GM12891 (cell line): ENCODE measurements around the gene ARSB.

Experiments used
- DNase-seq: peaks from one replicate; pipeline ENCODE4 v3.0.0; 2011; ENCODE audit warnings: low spot score; ENCODE audit not compliant: insufficient read length
- FAIRE-seq: peaks from 2 replicates; lab custom pipeline; 2011; peaks lifted over from hg19 to GRCh38; lab: Jason Lieb, UNC
- PAX5 ChIP-seq: IDR thresholded peaks from 2 replicates; pipeline ENCODE4 v1.6.1; 2011; ENCODE audit warnings: low read length, moderate library complexity, mild to moderate bottlenecking; ENCODE audit not compliant: insufficient read depth, severe bottlenecking
- POLR2A ChIP-seq: IDR thresholded peaks from 2 replicates; pipeline ENCODE4 v1.6.1; 2011; ENCODE audit warnings: low read depth, low read length, control low read depth
- POLR2AphosphoS5 ChIP-seq: IDR thresholded peaks from 2 replicates; pipeline ENCODE4 v1.6.1; 2011; ENCODE audit warnings: low read depth, low read length, control low read depth
- POU2F2 ChIP-seq: IDR thresholded peaks from 2 replicates; pipeline ENCODE4 v1.6.1; 2011; ENCODE audit warnings: low read depth, mild to moderate bottlenecking, control low read depth, low read length, moderate library complexity
- SPI1 ChIP-seq: IDR thresholded peaks from 2 replicates; pipeline ENCODE4 v1.6.1; 2011; ENCODE audit warnings: low read depth, low read length, control low read depth
- TAF1 ChIP-seq: IDR thresholded peaks from 2 replicates; pipeline ENCODE4 v1.6.1; 2011; ENCODE audit warnings: low read depth, low read length, control low read depth

The ARSB gene

GRCh38 chr5:78750281-78750680 lies 234.8 kb downstream of the ARSB start:
- TF ChIP-seq POU2F2 (no peak), SPI1 (no peak), TAF1 (no peak), PAX5 (no peak), POLR2A (no peak), POLR2AphosphoS5 (no peak)
- no peak for FAIRE-seq

GRCh38 chr5:78747705-78748359 lies 237.3 kb downstream of the ARSB start:
- FAIRE-seq (peak; percentile 26), DNase-seq (no peak)

More at GRCh38 chr5:78750281-78750680, 234.8 kb downstream of the ARSB start:
- DNase-seq = no peak

GRCh38 chr5:78747055-78747454 lies 238.1 kb downstream of the ARSB start:
- TF ChIP-seq TAF1 = no peak
- TF ChIP-seq SPI1 = no peak
- TF ChIP-seq POLR2A = no peak
- TF ChIP-seq POU2F2 = no peak
- no peak for TF ChIP-seq POLR2AphosphoS5
- TF ChIP-seq PAX5 = no peak
- FAIRE-seq = no peak
- no peak for DNase-seq

More at GRCh38 chr5:78747705-78748359, 237.3 kb downstream of the ARSB start:
- TF ChIP-seq POU2F2 (no peak), SPI1 (no peak), POLR2A (no peak), POLR2AphosphoS5 (no peak), TAF1 (no peak), PAX5 (no peak)

- FAIRE-seq = no peak
- DNase-seq = no peak
- TF ChIP-seq PAX5 = no peak
- no peak for TF ChIP-seq SPI1
- TF ChIP-seq POLR2A = no peak
- no peak for TF ChIP-seq POU2F2
- TF ChIP-seq TAF1 = no peak
- TF ChIP-seq POLR2AphosphoS5 = no peak
These were observed 238.9 kb downstream of the ARSB start for GRCh38 chr5:78746021-78746770.

GRCh38 chr5:78744951-78745534 lies 240.1 kb downstream of the ARSB start:
- DNase-seq = no peak
- no peak for TF ChIP-seq TAF1
- FAIRE-seq = no peak

- DNase-seq (no peak), FAIRE-seq (no peak)
- TF ChIP-seq PAX5 (no peak), POLR2AphosphoS5 (no peak), POU2F2 (no peak), TAF1 (no peak), POLR2A (no peak), SPI1 (no peak)
These were observed 244.1 kb downstream of the ARSB start for GRCh38 chr5:78741019-78741418.

GRCh38 chr5:78738693-78739300 lies 246.3 kb downstream of the ARSB start:
- TF ChIP-seq SPI1 (no peak), TAF1 (no peak), POLR2A (no peak), POLR2AphosphoS5 (no peak), PAX5 (no peak), POU2F2 (no peak)
- DNase-seq (no peak), FAIRE-seq (no peak)

GRCh38 chr5:78738104-78738503 lies 247.0 kb downstream of the ARSB start:
- FAIRE-seq (no peak), DNase-seq (no peak)
- no peak for TF ChIP-seq PAX5
- TF ChIP-seq SPI1 = no peak

GRCh38 chr5:78735834-78736463 lies 249.2 kb downstream of the ARSB start:
- DNase-seq = no peak
- FAIRE-seq = peak; percentile 89
- no peak for TF ChIP-seq TAF1
- no peak for TF ChIP-seq PAX5
- no peak for TF ChIP-seq POU2F2
- no peak for TF ChIP-seq POLR2AphosphoS5
- TF ChIP-seq SPI1 = no peak
- no peak for TF ChIP-seq POLR2A
